ENCODE data around the gene FOXI1.

Gene FOXI1

GRCh38 chr5:170145462-170145861, 39.8 kb downstream of the FOXI1 start:
- Histone ChIP-seq H3K4me1 (ENCODE audit: low read depth, poor library complexity, severe bottlenecking) (no peaks in the 10 kb centered on the region), H4K20me1 (ENCODE audit: insufficient read depth) (no peaks in the 10 kb centered on the region), H3K9ac (no peak overlapping the region), H3K4me2 (no peak overlapping the region), H2AFZ (ENCODE audit: low read depth) (no peak overlapping the region), H3K4me3 (IDR thresholded peaks at IDR 0.05; ENCODE audit: insufficient read depth, low read depth, low read length) (no peak overlapping the region), H3K36me3 (ENCODE audit: insufficient read depth) (no peaks in the 10 kb centered on the region), H3K27me3 (ENCODE audit: insufficient read depth, low read depth) (no peaks in the 10 kb centered on the region), H3K27ac (no peak overlapping the region), H3K79me2 (ENCODE audit: insufficient read depth, low read depth) (no peaks in the 10 kb centered on the region)
- TF ChIP-seq CTCF (conservative IDR thresholded peaks at IDR 0.05; ENCODE audit: low read depth, low read length) = no peak

GRCh38 chr5:170147051-170147752, 41.5 kb downstream of the FOXI1 start:
- no peak for TF ChIP-seq CTCF (conservative IDR thresholded peaks at IDR 0.05; ENCODE audit: low read depth, low read length)
- H3K4me1 ChIP-seq (ENCODE audit: low read depth, poor library complexity, severe bottlenecking) = no peaks in the 10 kb centered on the region
- no peaks in the 10 kb centered on the region for H4K20me1 ChIP-seq (ENCODE audit: insufficient read depth)
- H3K27me3 ChIP-seq (ENCODE audit: insufficient read depth, low read depth) = no peaks in the 10 kb centered on the region
- H3K79me2 ChIP-seq (ENCODE audit: insufficient read depth, low read depth) = no peaks in the 10 kb centered on the region
- no peak overlapping the region for H2AFZ ChIP-seq (ENCODE audit: low read depth)
- H3K4me3 ChIP-seq (IDR thresholded peaks at IDR 0.05; ENCODE audit: insufficient read depth, low read depth, low read length) = no peak overlapping the region
- no peak overlapping the region for H3K4me2 ChIP-seq
- no peak overlapping the region for H3K27ac ChIP-seq
- H3K36me3 ChIP-seq (ENCODE audit: insufficient read depth) = no peaks in the 10 kb centered on the region
- H3K9ac ChIP-seq = no peak overlapping the region

GRCh38 chr5:170147753-170148264, 42.1 kb downstream of the FOXI1 start:
- TF ChIP-seq CTCF (conservative IDR thresholded peaks at IDR 0.05; ENCODE audit: low read depth, low read length) = no peak
- Histone ChIP-seq H3K27me3 (ENCODE audit: insufficient read depth, low read depth) (no peaks in the 10 kb centered on the region), H2AFZ (ENCODE audit: low read depth) (no peak overlapping the region), H3K27ac (no peak overlapping the region), H3K4me1 (ENCODE audit: low read depth, poor library complexity, severe bottlenecking) (no peaks in the 10 kb centered on the region), H3K9ac (no peak overlapping the region), H3K4me2 (no peak overlapping the region), H4K20me1 (ENCODE audit: insufficient read depth) (no peaks in the 10 kb centered on the region), H3K79me2 (ENCODE audit: insufficient read depth, low read depth) (no peaks in the 10 kb centered on the region), H3K36me3 (ENCODE audit: insufficient read depth) (no peaks in the 10 kb centered on the region), H3K4me3 (IDR thresholded peaks at IDR 0.05; ENCODE audit: insufficient read depth, low read depth, low read length) (no peak overlapping the region)

- Histone ChIP-seq H3K27ac (no peak overlapping the region), H3K9ac (no peak overlapping the region), H3K79me2 (ENCODE audit: insufficient read depth, low read depth) (no peaks in the 10 kb centered on the region), H3K4me3 (IDR thresholded peaks at IDR 0.05; ENCODE audit: insufficient read depth, low read depth, low read length) (no peak overlapping the region), H2AFZ (ENCODE audit: low read depth) (no peak overlapping the region), H4K20me1 (ENCODE audit: insufficient read depth) (no peaks in the 10 kb centered on the region), H3K4me1 (ENCODE audit: low read depth, poor library complexity, severe bottlenecking) (no peaks in the 10 kb centered on the region), H3K27me3 (ENCODE audit: insufficient read depth, low read depth) (no peaks in the 10 kb centered on the region), H3K36me3 (ENCODE audit: insufficient read depth) (no peaks in the 10 kb centered on the region), H3K4me2 (no peak overlapping the region)
- no peak for TF ChIP-seq CTCF (conservative IDR thresholded peaks at IDR 0.05; ENCODE audit: low read depth, low read length)
These were observed 42.9 kb downstream of the FOXI1 start for GRCh38 chr5:170148430-170149205.

All from KMS-11 (cell line).